Endothelial cell of umbilical vein (primary cell): ENCODE measurements around the gene WRNIP1. TPM values are rescaled to one million over a fixed set of nuclear protein-coding genes. Genes with fewer than 3 reads are reported as not detected.

Experiments
- BruUV-seq: library from RNA; stranded (reverse); fragments of 400-500 nt; replicated peaks from 2 replicates; lab custom pipeline; 2021; lab: Mats Ljungman, UMichigan
- CTCF ChIA-PET: fragments of 300-600, 350-600 bp; sonication (Branson Sonifier 250); formaldehyde crosslinking; loops from one replicate; lab custom pipeline; 2021; ENCODE audit warnings: antibody characterized with exemption, inconsistent platforms; lab: Charles Lee
- POLR2A ChIA-PET: fragments of 300-600, 350-600 bp; sonication (Branson Sonifier 250); formaldehyde crosslinking; loops from one replicate; lab custom pipeline; 2021; ENCODE audit warnings: antibody characterized with exemption, inconsistent platforms; lab: Charles Lee
- DNase-seq: peaks from one replicate; pipeline ENCODE4 v3.0.0-alpha.2; 2011; ENCODE audit warnings: low read depth, low spot score
- FAIRE-seq: peaks from 2 replicates; lab custom pipeline; 2011; peaks lifted over from hg19 to GRCh38; lab: Jason Lieb, UNC
- H2AFZ ChIP-seq: 2 replicates; pipeline ENCODE4 v1.6.0; 2012; ENCODE audit warnings: low read depth, low read length, control low read depth, inconsistent platforms
- H3K27ac ChIP-seq: 2 replicates; pipeline ENCODE4 v1.5.1; 2011; ENCODE audit warnings: low read depth, mild to moderate bottlenecking, control low read depth, low read length, moderate library complexity; ENCODE audit not compliant: insufficient read depth
- H3K27me3 ChIP-seq, 2 experiments: 2 replicates each; pipeline versions ENCODE4 v1.6.0 to v1.6.1; 2011; ENCODE audit warnings: low read length in 2 of 2, mixed read lengths in 1 of 2; ENCODE audit not compliant: control insufficient read depth in 2 of 2, insufficient read depth in 2 of 2
- H3K36me3 ChIP-seq, 2 experiments: 2 replicates in 1 of 2; 3 replicates in 1 of 2; pipeline ENCODE4 v1.5.1; 2011; ENCODE audit warnings: low read length in 2 of 2, mild to moderate bottlenecking in 1 of 2, moderate library complexity in 1 of 2; ENCODE audit not compliant: control insufficient read depth in 2 of 2, insufficient read depth in 2 of 2; ENCODE audit errors: extremely low read depth in 1 of 2
- H3K4me1 ChIP-seq: 3 replicates; pipeline ENCODE4 v1.5.1; 2011; ENCODE audit warnings: mild to moderate bottlenecking, low read length; ENCODE audit not compliant: control insufficient read depth, insufficient read depth; ENCODE audit errors: extremely low read depth
- H3K4me2 ChIP-seq: 2 replicates; pipeline ENCODE4 v1.6.1; 2011; ENCODE audit warnings: low read length, control low read depth, mixed read lengths; ENCODE audit not compliant: insufficient read depth
- H3K4me3 ChIP-seq, 3 experiments: fragments of 200-600 bp in 1 of 3; sonication (generic), shearing (Covaris generic) in 1 of 3; replicated peaks in 1 of 3; 2 replicates each; pipeline ENCODE4 v1.5.1; 2011 to 2016; ENCODE audit warnings: control low read depth in 3 of 3, low read length in 3 of 3, mild to moderate bottlenecking in 2 of 3, inconsistent platforms in 1 of 3, low read depth in 1 of 3, moderate library complexity in 1 of 3; ENCODE audit not compliant: insufficient read depth in 1 of 3
- H3K79me2 ChIP-seq: 2 replicates; pipeline ENCODE4 v1.6.0; 2012; ENCODE audit warnings: low read length, inconsistent platforms; ENCODE audit not compliant: control insufficient read depth, insufficient read depth
- H3K9ac ChIP-seq: replicated peaks from 2 replicates; pipeline ENCODE3; 2011; ENCODE audit warnings: low read length, control low read depth; ENCODE audit not compliant: insufficient read depth; ENCODE audit errors: extremely low read depth
- H3K9me1 ChIP-seq: replicated peaks from 3 replicates; pipeline ENCODE4 v1.6.0; 2011; ENCODE audit warnings: mild to moderate bottlenecking, low read length; ENCODE audit not compliant: control insufficient read depth, insufficient read depth; ENCODE audit errors: extremely low read depth
- H3K9me3 ChIP-seq: replicated peaks from 2 replicates; pipeline ENCODE4 v1.5.1; 2012; ENCODE audit warnings: low read length, inconsistent platforms; ENCODE audit not compliant: control insufficient read depth, insufficient read depth
- H4K20me1 ChIP-seq: replicated peaks from 2 replicates; pipeline ENCODE3; 2011; ENCODE audit warnings: mild to moderate bottlenecking, low read length; ENCODE audit not compliant: control insufficient read depth, insufficient read depth; ENCODE audit errors: extremely low read depth
- EZH2 ChIP-seq: IDR thresholded peaks from 2 replicates; pipeline ENCODE4 v1.6.1; 2012; ENCODE audit warnings: borderline replicate concordance, low read depth, mild to moderate bottlenecking, moderate library complexity, low read length, inconsistent platforms; ENCODE audit not compliant: severe bottlenecking
- FOS ChIP-seq: IDR thresholded peaks from 2 replicates; pipeline ENCODE4 v1.6.1; 2011; ENCODE audit warnings: mild to moderate bottlenecking, low read length, moderate library complexity, borderline replicate concordance; ENCODE audit not compliant: insufficient read depth
- GATA2 ChIP-seq: IDR thresholded peaks from 2 replicates; pipeline ENCODE4 v1.7.0; 2011; ENCODE audit warnings: low read depth, mild to moderate bottlenecking, moderate library complexity, mixed read lengths, low read length; ENCODE audit not compliant: insufficient read length, insufficient read depth
- JUN ChIP-seq: IDR thresholded peaks from 2 replicates; pipeline ENCODE4 v1.6.1; 2011; ENCODE audit warnings: borderline replicate concordance, low read depth; ENCODE audit not compliant: insufficient read length, insufficient read depth
- MYC ChIP-seq: IDR thresholded peaks from one replicate; pipeline ENCODE4 v1.6.1; 2011; ENCODE audit warnings: mild to moderate bottlenecking, low read depth, low read length
- POLR2A ChIP-seq: IDR thresholded peaks from 2 replicates; pipeline ENCODE4 v1.6.1; 2012; ENCODE audit warnings: low read depth, mild to moderate bottlenecking, control low read depth, low read length
- POLR2AphosphoS5 ChIP-seq: IDR thresholded peaks from 2 replicates; pipeline ENCODE4 v1.6.1; 2012; ENCODE audit warnings: low read depth, mild to moderate bottlenecking, control low read depth, low read length, moderate library complexity; ENCODE audit not compliant: insufficient read depth
- dilution Hi-C: fragments of 300-500 bp; cut with MboI; formaldehyde crosslinking; loops from one replicate; pipeline ENCODE4 v1.15.0; 2019; ENCODE audit warnings: low sequenced_read_pairs; ENCODE audit not compliant: extremely low pct_ligation_motif_present
- intact Hi-C: fragments of 100-400 bp; cut with micrococcal nuclease; formaldehyde crosslinking; loops from one replicate; pipeline ENCODE4 v1.10.0; 2022
- polyA plus RNA-seq, 4 experiments: library from polyadenylated mRNA; depleted of rRNA in 3 of 4; stranded (reverse) in 3 of 4; unstranded in 1 of 4; fragments of >200 nt; gene quantifications; 2 replicates each; pipeline versions ENCODE4 v1.2.1 to v1.2.3, GENCODE V29; 2011 to 2012; ENCODE audit warnings: missing spikeins in 1 of 4
- total RNA-seq: library from RNA; stranded (reverse); gene quantifications from 2 replicates; pipeline ENCODE4 v1.2.3, GENCODE V29; 2021
- TF ChIP-seq, protein P1 (sequence below): IDR thresholded peaks from 2 replicates; pipeline ENCODE4 v1.6.1; 2011; ENCODE audit not compliant: insufficient read depth, insufficient read length
- TF ChIP-seq, protein P2 (sequence below), 2 donors: IDR thresholded peaks; 1 replicate in 1 of 2; 2 replicates in 1 of 2; pipeline ENCODE4 v1.5.1; 2011; ENCODE audit warnings: low read length in 2 of 2, mild to moderate bottlenecking in 2 of 2, moderate library complexity in 2 of 2, control low read depth in 1 of 2, inconsistent platforms in 1 of 2, low read depth in 1 of 2; ENCODE audit not compliant: insufficient read depth in 1 of 2; ENCODE audit errors: extremely low read depth in 1 of 2

WRNIP1 gene
- total and polyA plus RNA-seq, 2 donors (not counting 3 experiments of a cell fraction or from before 2014, with no cell fraction given): 50.1 to 68.9 TPM

DNA sequence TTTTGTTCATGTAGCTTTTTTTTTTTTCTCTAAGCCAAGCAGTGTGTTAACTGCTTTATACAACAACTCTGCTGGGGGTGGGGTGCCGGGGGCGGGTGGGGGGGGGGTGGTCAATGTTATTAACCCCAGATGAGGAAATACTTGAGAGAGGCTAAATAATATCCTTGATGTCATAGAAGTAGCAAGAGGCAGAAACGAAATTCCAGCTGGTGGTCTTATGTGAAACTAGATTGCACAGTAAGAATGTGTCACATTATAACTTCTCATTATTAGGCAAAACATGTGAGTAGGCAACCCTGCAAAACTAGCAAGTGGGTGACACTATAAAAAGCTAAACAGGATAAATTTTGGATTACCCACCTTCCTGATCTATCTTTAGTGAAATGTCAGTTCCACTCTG lies 27.3 kb upstream of the WRNIP1 start:
- no peak overlapping the region for H3K4me3 ChIP-seq
- H3K27ac ChIP-seq: no peak overlapping the region
- dilution Hi-C loops: no loop called here
- H4K20me1 ChIP-seq: no peaks in the 10 kb centered on the region
- H3K27me3 ChIP-seq: no peaks in the 10 kb centered on the region
- H3K36me3 ChIP-seq: no peaks in the 10 kb centered on the region
- H3K9me3 ChIP-seq: no peaks in the 10 kb centered on the region
- no peak overlapping the region for H3K9ac ChIP-seq
- FAIRE-seq (no peak), DNase-seq (no peak)
- no TSS peak for BruUV-seq
- intact Hi-C loops: loop anchor here (1.0 to 5.0 kb wide), 4 partner anchors 12 to 194 kb away; partner anchors contain the start of genes MYLK4 and WRNIP1
- CTCF ChIA-PET: interaction anchor here (0.6 to 4.3 kb wide), 40 partner anchors 9 to 1146 kb away, joined by 3 to 116 read pairs (median 4); partner anchors contain the start of genes MYLK4, NQO2, RIPK1 and SERPINB1
- no peaks in the 10 kb centered on the region for H3K4me1 ChIP-seq
- TF ChIP-seq JUN (no peak), GATA2 (no peak), POLR2A (no peak), MYC (no peak), EZH2 (no peak), POLR2AphosphoS5 (no peak), FOS (no peak)
- TF ChIP-seq, protein P1, sequence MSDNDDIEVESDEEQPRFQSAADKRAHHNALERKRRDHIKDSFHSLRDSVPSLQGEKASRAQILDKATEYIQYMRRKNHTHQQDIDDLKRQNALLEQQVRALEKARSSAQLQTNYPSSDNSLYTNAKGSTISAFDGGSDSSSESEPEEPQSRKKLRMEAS: no peak
- TF ChIP-seq, protein P2, sequence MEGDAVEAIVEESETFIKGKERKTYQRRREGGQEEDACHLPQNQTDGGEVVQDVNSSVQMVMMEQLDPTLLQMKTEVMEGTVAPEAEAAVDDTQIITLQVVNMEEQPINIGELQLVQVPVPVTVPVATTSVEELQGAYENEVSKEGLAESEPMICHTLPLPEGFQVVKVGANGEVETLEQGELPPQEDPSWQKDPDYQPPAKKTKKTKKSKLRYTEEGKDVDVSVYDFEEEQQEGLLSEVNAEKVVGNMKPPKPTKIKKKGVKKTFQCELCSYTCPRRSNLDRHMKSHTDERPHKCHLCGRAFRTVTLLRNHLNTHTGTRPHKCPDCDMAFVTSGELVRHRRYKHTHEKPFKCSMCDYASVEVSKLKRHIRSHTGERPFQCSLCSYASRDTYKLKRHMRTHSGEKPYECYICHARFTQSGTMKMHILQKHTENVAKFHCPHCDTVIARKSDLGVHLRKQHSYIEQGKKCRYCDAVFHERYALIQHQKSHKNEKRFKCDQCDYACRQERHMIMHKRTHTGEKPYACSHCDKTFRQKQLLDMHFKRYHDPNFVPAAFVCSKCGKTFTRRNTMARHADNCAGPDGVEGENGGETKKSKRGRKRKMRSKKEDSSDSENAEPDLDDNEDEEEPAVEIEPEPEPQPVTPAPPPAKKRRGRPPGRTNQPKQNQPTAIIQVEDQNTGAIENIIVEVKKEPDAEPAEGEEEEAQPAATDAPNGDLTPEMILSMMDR (IDR thresholded peaks at IDR 0.05; ENCODE audit: extremely low read depth in 1 of 2, insufficient read depth in 1 of 2, low read depth in 1 of 2, low read length in 2 of 2): no peak
- H3K4me2 ChIP-seq: no peak overlapping the region
- no peaks in the 10 kb centered on the region for H3K9me1 ChIP-seq
- no peaks in the 10 kb centered on the region for H3K79me2 ChIP-seq
- POLR2A ChIA-PET: no interaction called here
- H2AFZ ChIP-seq: no peak overlapping the region
